AG04450 (cell line): ENCODE measurements around the gene CPZ. TPM values are rescaled to one million over a fixed set of nuclear protein-coding genes. Genes with fewer than 3 reads are reported as not detected.

Experiments
- CTCF ChIA-PET: fragments of 300-600, 350-600 bp; formaldehyde crosslinking; extraction: SDS; loops from one replicate; lab custom pipeline; 2022; ENCODE audit warnings: antibody characterized with exemption, inconsistent platforms; lab: Charles Lee
- POLR2A ChIA-PET: fragments of 350-600 bp; formaldehyde crosslinking; extraction: SDS; loops from one replicate; lab custom pipeline; 2021; ENCODE audit warnings: antibody characterized with exemption, inconsistent platforms; lab: Yijun Ruan, JAX
- DNase-seq: peaks from one replicate; pipeline ENCODE4 v3.0.0-alpha.2; 2011; ENCODE audit warnings: low read depth, low spot score
- H3K27ac ChIP-seq: one replicate; pipeline ENCODE4 v1.5.1; 2012; ENCODE audit warnings: low read depth, low read length, control low read depth
- H3K27me3 ChIP-seq: one replicate; pipeline ENCODE4 v1.6.0; 2012; ENCODE audit warnings: low read length; ENCODE audit not compliant: control insufficient read depth, insufficient read depth
- H3K4me3 ChIP-seq: 2 replicates; pipeline ENCODE4 v1.5.1; 2011; ENCODE audit warnings: mild to moderate bottlenecking, low read depth, low read length, control low read depth
- H3K9me3 ChIP-seq: 2 replicates; pipeline ENCODE4 v1.5.1; 2012; ENCODE audit warnings: low read length; ENCODE audit not compliant: control insufficient read depth, insufficient read depth
- polyA plus RNA-seq: library from polyadenylated mRNA; depleted of rRNA; stranded (reverse); fragments of >200 nt; gene quantifications from 2 replicates; pipeline ENCODE4 v1.2.3, GENCODE V29; 2011
- TF ChIP-seq, protein P1 (sequence below): IDR thresholded peaks from 2 replicates; pipeline ENCODE4 v1.5.1; 2011; ENCODE audit warnings: low read depth, low read length, control low read depth, inconsistent platforms

CPZ gene
- polyA plus RNA-seq, 1 experiment: 6.4 TPM

GRCh38 chr4:8547912-8548730, 44.4 kb upstream of the CPZ start:
- CTCF ChIA-PET: interaction anchor here (1.0 to 1.4 kb wide), 3 partner anchors 59 to 79 kb away, joined by 3 to 4 read pairs (median 3); no protein-coding TSS in a partner anchor
- Histone ChIP-seq H3K27me3 (peaks cover 13% of the 10 kb centered on the region), H3K27ac (no peak overlapping the region), H3K9me3 (peaks cover 11% of the 10 kb centered on the region; the same call in 1 of the 2 replicates), H3K4me3 (no peak overlapping the region)
- POLR2A ChIA-PET: no interaction called here
- TF ChIP-seq, protein P1, sequence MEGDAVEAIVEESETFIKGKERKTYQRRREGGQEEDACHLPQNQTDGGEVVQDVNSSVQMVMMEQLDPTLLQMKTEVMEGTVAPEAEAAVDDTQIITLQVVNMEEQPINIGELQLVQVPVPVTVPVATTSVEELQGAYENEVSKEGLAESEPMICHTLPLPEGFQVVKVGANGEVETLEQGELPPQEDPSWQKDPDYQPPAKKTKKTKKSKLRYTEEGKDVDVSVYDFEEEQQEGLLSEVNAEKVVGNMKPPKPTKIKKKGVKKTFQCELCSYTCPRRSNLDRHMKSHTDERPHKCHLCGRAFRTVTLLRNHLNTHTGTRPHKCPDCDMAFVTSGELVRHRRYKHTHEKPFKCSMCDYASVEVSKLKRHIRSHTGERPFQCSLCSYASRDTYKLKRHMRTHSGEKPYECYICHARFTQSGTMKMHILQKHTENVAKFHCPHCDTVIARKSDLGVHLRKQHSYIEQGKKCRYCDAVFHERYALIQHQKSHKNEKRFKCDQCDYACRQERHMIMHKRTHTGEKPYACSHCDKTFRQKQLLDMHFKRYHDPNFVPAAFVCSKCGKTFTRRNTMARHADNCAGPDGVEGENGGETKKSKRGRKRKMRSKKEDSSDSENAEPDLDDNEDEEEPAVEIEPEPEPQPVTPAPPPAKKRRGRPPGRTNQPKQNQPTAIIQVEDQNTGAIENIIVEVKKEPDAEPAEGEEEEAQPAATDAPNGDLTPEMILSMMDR: no peak
- DNase-seq: no peak

DNA sequence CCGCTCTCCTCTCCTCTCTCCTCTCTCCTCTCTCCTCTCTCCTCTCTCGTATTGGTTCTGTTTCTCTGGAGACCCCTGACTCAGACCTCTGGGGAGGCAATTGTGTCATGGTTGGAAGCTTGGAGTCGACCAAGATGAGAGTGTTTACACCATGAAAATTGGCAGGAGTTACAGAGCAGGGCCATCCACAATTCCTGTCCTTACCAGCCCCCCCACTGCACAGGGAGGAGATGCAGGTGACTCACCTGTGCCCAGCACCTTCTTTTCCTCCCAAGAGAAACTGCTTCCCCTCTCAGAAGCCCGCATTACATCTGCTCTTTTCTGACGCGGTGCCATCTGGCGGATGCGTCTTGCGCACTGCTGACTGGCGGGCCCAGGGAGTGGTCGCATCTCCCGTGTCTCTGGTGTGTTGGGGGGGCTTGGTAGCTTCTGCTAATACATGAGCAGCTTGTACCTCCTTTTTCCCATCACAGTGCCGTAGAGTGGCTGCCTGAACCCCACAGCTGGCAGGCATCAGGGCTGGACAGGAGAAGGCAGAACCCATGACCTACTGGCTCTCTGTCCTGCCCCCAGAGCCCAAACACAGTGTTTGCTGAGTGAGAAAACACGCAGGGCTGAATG, 43.7 kb upstream of the CPZ start:
- no peak overlapping the region for H3K4me3 ChIP-seq
- ChIA-PET POLR2A (no interaction called here), CTCF (interaction anchor here (1.4 kb wide), 1 partner anchor 59 kb away, joined by 3 read pairs; no protein-coding TSS in a partner anchor)

DNA sequence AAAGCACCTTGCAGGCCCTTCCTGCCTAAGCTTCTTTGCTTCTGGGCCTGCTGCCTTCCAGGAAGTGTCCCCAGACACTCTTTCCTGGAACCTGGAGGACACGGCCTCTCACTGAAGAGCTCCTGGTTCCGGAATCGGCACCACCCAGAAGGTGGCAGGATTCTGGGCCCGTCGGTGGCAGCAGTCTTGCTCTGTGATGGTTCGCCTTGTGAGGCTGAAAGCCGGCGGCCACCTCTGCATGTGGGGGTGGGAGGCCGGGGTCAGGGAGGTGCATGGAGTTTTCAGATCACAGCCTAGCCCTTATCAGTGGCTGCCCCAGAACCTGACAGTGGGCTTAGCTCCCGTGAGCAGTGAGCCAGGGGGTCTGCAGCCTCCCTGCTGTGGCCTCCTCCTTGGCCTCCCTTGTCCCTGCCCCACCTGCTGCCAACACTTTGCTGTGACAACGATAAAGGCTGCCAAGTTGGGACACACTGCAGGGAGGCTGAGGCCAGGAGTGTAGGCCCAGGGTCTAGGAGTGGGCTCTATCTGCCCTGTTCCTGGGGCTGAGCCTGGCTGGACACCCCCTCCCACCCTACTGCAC, 43.1 kb upstream of the CPZ start:
- POLR2A ChIA-PET: no interaction called here
- no peak for DNase-seq
- Histone ChIP-seq H3K27me3 (peaks cover 15% of the 10 kb centered on the region), H3K27ac (no peak overlapping the region), H3K9me3 (peaks cover 11% of the 10 kb centered on the region; the same call in 1 of the 2 replicates), H3K4me3 (no peak overlapping the region)
- TF ChIP-seq, protein P1: no peak
- CTCF ChIA-PET: no interaction called here

More for the DNA sequence above, 43.7 kb upstream of the CPZ start:
- no peak for DNase-seq
- TF ChIP-seq, protein P1: no peak
- H3K27me3 ChIP-seq: peaks cover 13% of the 10 kb centered on the region
- peaks cover 11% of the 10 kb centered on the region; the same call in 1 of the 2 replicates for H3K9me3 ChIP-seq
- H3K27ac ChIP-seq: no peak overlapping the region

DNA sequence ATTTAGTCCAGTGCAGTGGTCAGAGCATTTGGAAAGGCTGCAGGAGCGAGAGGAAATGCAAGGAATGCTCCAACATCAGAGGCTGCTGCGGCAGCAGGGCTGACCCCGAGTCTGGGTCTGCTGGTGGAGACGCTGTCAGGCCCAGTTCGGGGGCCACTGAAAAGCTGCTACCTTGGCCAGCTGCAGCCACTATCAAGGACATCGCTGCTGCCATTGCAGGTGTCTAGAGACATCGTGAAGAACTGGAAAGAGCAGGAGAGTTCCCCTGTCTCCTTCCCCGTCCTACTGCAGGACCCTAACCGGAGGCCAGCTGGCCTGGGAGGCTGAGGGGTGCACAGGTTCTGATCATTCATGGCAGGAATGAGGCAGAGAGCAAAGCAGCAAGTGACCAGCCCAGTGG, 41.9 kb upstream of the CPZ start:
- TF ChIP-seq, protein P1: no peak
- peaks cover 3% of the 10 kb centered on the region; the same call in 1 of the 2 replicates for H3K9me3 ChIP-seq
- no peak for DNase-seq
- peaks cover 16% of the 10 kb centered on the region for H3K27me3 ChIP-seq
- ChIA-PET CTCF (no interaction called here), POLR2A (no interaction called here)
- H3K4me3 ChIP-seq: no peak overlapping the region
- H3K27ac ChIP-seq: no peak overlapping the region
